Loucy (cell line): Measurements from ENCODE around the gene PSMB5.

Experiments used
- EZH2phosphoT487 ChIP-seq: fragments of 200-600 bp; IDR thresholded peaks from 2 replicates; pipeline ENCODE4 v1.6.1; 2018; ENCODE audit warnings: antibody characterized with exemption, mild to moderate bottlenecking, moderate library complexity, borderline replicate concordance
- TF ChIP-seq, protein P1 (sequence below): fragments of 200-600 bp; sonication (generic); conservative IDR thresholded peaks from 2 replicates; pipeline ENCODE4 v1.5.1; 2014; ENCODE audit warnings: mild to moderate bottlenecking, antibody characterized with exemption, low read length

DNA sequence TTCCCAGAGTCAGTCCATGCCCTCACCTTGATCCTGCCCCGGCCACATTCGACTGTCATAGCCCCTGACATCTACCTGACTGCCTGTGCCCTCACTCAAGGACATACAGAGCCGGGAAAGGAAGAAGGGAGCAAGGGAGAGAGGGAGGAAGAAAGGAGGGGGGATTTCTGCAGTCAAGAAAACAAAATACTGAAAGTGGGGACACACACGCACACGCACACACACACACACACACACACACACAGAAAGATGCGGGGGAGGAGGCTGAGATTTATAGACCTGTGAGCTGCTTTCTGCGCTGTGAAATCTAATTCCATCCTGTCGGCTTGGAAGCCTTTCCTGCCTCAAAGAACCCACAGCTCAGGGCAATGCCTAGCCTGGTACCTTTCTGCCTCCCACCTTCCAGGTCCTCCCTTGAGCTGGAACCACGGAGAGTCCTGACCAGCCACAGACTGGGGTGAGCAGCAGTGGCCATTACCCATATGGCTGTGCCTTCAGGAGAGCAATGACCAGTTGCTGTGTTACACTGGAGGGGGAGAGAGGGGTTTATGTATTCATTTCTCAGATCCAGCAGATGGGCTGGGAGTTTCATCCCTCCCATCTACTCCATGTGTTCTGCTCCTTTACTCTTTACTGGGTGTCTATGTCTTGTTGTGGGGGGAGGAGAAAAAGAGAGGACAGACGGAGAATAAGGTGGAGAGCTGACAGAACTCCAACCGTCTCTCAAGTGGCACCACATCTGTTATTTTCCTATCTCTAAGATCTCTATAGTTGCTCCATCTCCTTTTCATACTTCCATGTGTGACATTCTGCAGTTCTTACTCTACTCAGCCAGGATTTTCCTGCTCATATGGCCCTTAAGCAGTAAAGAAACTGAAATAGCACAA, 37.7 kb downstream of the PSMB5 start:
- TF ChIP-seq, protein P1, sequence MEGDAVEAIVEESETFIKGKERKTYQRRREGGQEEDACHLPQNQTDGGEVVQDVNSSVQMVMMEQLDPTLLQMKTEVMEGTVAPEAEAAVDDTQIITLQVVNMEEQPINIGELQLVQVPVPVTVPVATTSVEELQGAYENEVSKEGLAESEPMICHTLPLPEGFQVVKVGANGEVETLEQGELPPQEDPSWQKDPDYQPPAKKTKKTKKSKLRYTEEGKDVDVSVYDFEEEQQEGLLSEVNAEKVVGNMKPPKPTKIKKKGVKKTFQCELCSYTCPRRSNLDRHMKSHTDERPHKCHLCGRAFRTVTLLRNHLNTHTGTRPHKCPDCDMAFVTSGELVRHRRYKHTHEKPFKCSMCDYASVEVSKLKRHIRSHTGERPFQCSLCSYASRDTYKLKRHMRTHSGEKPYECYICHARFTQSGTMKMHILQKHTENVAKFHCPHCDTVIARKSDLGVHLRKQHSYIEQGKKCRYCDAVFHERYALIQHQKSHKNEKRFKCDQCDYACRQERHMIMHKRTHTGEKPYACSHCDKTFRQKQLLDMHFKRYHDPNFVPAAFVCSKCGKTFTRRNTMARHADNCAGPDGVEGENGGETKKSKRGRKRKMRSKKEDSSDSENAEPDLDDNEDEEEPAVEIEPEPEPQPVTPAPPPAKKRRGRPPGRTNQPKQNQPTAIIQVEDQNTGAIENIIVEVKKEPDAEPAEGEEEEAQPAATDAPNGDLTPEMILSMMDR: no peak
- TF ChIP-seq EZH2phosphoT487: no peak
